ENCODE results near the gene PLXNA2.

Gene PLXNA2

DNA sequence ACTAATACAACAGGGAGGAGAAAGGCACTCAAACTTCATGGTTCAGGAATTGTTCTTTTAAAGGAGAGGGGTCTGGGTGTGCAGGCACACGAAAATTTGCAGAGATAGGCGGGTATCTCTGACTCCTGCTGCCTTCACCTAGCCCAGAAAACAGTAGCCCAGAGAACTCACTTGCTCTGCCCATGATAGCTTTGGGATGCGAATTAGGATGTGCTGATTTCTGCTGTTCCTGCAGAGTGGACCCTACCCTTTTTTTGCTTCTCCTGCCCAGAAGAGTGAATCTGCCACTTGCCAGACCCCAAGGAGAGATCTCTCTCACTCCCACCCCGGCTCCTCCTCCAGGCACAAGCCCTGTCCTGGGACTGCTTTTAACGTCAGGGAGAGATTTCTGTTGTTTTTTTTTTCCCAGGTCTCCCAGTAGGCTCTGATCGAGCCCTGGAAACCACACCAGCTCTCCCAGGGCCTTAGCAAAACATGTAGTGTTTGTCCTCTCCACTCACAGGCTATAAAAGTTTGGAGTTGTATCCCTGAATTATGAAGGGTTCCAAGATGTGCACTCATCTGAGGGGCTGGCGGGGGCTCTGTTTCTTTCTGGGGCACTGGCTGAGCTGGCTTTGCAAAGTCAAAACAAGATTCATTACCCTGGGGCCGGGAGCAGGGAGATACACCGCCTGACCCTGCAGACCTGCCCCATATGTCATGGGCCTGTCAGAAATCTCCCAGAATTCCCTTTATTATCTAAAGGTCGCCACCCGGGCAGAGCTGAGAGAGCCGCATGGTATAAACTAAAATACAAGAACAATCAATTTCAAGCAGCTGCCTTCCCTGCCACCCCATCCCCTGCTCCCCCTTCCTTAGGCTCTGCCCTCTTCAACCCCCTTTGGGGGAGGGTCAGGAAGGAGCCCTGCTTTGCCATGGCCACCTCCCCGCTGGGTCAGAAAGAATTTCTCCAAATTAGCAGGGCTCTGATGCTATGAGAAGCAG, 17.9 kb downstream of the PLXNA2 start:
- Histone ChIP-seq H3K9me3 (no peaks in the 10 kb centered on the region), H3K27me3 (no peaks in the 10 kb centered on the region)
- TF ChIP-seq, protein P1, sequence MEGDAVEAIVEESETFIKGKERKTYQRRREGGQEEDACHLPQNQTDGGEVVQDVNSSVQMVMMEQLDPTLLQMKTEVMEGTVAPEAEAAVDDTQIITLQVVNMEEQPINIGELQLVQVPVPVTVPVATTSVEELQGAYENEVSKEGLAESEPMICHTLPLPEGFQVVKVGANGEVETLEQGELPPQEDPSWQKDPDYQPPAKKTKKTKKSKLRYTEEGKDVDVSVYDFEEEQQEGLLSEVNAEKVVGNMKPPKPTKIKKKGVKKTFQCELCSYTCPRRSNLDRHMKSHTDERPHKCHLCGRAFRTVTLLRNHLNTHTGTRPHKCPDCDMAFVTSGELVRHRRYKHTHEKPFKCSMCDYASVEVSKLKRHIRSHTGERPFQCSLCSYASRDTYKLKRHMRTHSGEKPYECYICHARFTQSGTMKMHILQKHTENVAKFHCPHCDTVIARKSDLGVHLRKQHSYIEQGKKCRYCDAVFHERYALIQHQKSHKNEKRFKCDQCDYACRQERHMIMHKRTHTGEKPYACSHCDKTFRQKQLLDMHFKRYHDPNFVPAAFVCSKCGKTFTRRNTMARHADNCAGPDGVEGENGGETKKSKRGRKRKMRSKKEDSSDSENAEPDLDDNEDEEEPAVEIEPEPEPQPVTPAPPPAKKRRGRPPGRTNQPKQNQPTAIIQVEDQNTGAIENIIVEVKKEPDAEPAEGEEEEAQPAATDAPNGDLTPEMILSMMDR (IDR thresholded peaks at IDR 0.05; ENCODE audit: low read depth, low read length) = no peak

DNA sequence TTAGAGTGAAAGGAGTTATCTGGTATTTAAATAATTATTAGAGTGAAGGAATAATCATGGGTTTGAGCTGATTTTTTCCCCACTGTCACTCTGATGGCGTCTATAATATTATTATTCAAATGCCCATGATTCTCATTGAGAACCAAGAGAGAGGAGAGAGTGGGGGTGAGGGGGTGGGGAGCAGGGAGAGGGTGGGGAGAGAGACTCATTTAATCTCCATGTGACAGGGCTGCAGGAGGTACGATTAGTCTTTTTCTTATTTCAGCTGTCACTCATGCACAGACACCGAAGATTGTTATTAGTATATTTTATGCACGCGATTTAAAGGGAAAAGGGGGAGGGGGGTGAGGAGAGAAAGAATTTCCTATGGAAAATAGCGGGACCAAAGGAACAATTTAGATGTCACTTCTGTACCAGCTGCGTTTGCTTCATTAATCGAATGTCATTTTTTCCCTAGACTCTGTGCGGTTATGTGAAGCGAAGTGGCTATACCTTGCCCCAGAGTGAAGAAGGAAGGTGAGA, 19.9 kb downstream of the PLXNA2 start:
- Histone ChIP-seq H3K4me1 (peaks cover 4% of the 10 kb centered on the region; the same call in 1 of the 2 replicates), H3K9me3 (no peaks in the 10 kb centered on the region), H3K27me3 (no peaks in the 10 kb centered on the region), H3K36me3 (peaks cover 3% of the 10 kb centered on the region), H3K4me3 (ENCODE audit: low read depth, low read length) (no peak overlapping the region)
- TF ChIP-seq, protein P1 (IDR thresholded peaks at IDR 0.05; ENCODE audit: low read depth, low read length) = no peak
- no peak for DNase-seq

More for the DNA sequence above, 17.9 kb downstream of the PLXNA2 start:
- DNase-seq = no peak
- Histone ChIP-seq H3K36me3 (peaks cover 7% of the 10 kb centered on the region), H3K4me3 (ENCODE audit: low read depth, low read length) (no peak overlapping the region), H3K4me1 (peaks cover 4% of the 10 kb centered on the region)

DNA sequence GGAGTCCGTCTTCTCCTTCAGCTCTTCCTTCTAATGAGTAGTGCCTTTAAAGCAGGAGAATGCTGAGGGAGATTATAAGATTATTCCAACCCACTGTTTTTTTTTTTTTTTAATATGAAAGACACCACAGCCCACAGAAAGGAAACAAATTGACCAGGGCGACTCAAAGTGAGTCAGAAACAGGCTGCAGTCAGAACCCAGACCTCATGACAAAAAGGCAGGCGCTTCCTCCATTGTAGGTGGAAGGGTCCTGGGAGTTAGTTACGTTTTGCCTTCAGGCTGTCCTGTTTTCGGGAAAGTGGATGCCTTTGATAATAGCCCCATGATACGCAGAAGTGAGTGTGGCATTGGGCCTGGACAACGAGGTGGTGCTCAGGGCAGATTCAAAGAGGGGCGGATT, 21.0 kb downstream of the PLXNA2 start:
- TF ChIP-seq, protein P1 (IDR thresholded peaks at IDR 0.05; ENCODE audit: low read depth, low read length) = no peak
- H3K4me1 ChIP-seq = peaks cover 4% of the 10 kb centered on the region; the same call in 1 of the 2 replicates
- DNase-seq = no peak

DNA sequence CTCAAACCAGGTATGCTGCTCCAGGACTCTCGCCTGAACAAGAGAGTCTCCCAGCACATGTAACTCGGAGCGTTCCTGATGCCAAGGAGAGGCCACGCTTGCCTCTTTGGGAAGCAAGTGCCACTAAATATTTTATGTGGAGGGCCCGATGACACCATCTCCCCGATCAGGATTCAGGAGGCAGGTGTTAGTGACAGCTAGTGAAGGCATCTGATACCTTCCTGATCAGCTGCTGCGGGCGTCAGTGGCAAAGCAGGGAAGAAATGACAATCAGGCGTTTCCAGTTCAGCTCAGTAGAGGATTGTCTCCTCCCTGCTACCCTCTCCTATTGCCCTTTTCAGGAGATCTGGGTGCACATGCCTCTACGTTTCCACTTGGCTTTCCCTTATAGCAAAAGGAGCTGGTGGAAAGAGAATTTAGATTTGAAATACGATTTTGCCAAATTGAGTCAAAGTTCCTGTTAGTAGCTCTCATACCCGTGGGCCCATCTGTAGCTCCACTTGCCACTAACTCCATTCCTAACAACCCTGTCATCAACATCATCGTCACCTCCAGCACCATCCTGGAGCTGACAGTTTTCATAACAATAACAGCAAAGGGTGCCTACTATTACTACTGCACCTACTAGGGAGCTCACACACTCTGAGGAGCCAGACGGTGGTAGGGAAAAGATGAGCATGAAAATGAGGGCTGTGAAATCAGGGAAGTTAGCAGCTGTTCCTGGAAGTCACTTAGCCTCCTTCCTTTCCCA, 21.6 kb downstream of the PLXNA2 start:
- no peaks in the 10 kb centered on the region for H3K27me3 ChIP-seq
- H3K4me3 ChIP-seq (ENCODE audit: low read depth, low read length) = no peak overlapping the region
- TF ChIP-seq, protein P1 (IDR thresholded peaks at IDR 0.05; ENCODE audit: low read depth, low read length) = no peak
- H3K4me1 ChIP-seq = peaks cover 4% of the 10 kb centered on the region; the same call in 1 of the 2 replicates
- no peak for DNase-seq
- no peaks in the 10 kb centered on the region for H3K9me3 ChIP-seq
- peaks cover 5% of the 10 kb centered on the region for H3K36me3 ChIP-seq

More for the DNA sequence above, 21.0 kb downstream of the PLXNA2 start:
- Histone ChIP-seq H3K27me3 (no peaks in the 10 kb centered on the region), H3K36me3 (peaks cover 3% of the 10 kb centered on the region), H3K4me3 (ENCODE audit: low read depth, low read length) (no peak overlapping the region), H3K9me3 (no peaks in the 10 kb centered on the region)

DNA sequence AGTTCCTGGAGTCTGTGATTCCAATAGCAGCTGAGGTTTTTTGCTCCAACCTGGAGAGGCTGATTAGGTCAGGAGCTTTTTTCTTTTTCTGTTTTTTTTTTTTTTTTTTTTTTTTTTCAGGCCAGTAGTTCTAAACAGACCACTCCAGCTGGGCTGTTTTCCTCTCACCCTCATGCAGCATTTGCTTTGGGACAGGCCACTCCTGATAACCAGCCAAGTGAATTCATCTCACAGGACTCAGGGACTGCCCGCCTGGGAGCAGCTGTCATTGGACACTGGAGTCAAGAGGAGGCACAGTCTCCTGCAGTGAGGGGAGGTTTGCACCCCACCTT, 22.9 kb downstream of the PLXNA2 start:
- H3K4me3 ChIP-seq (ENCODE audit: low read depth, low read length) = no peak overlapping the region
- no peak for DNase-seq
- H3K36me3 ChIP-seq = peaks cover 18% of the 10 kb centered on the region
- H3K4me1 ChIP-seq = no peaks in the 10 kb centered on the region
- H3K9me3 ChIP-seq = no peaks in the 10 kb centered on the region
- TF ChIP-seq, protein P1 (IDR thresholded peaks at IDR 0.05; ENCODE audit: low read depth, low read length) = no peak
- H3K27me3 ChIP-seq = no peaks in the 10 kb centered on the region

All from BE2C (cell line).